Heart right ventricle (tissue), 16 donors: ENCODE results near the gene KIAA0753. TPM values are rescaled to one million over a fixed set of nuclear protein-coding genes. Genes with fewer than 3 reads are reported as not detected.

Source experiments
- ATAC-seq, 8 donors: fragments of 200-7000 bp; cut with Tn5 transposase; one replicate each; pipeline ENCODE4 v1.9.1; 2020; ENCODE audit warnings: mild to moderate bottlenecking in 8 of 8, moderate library complexity in 8 of 8, moderate number of reproducible peaks in 1 of 8
- DNase-seq, 2 donors: peaks; one replicate each; pipeline ENCODE4 v3.0.0-alpha.2; 2020
- H3K27ac ChIP-seq, 10 donors: fragments of 200-600 bp; sonication (generic) in 2 of 10; one replicate each; pipeline versions ENCODE4 v1.5.0 to v1.8.0; 2020 to 2022; ENCODE audit warnings: mild to moderate bottlenecking in 3 of 10
- H3K27me3 ChIP-seq, 7 donors: fragments of 200-600 bp; one replicate each; pipeline ENCODE4 v1.8.0; 2021 to 2022; ENCODE audit warnings: mild to moderate bottlenecking in 2 of 7
- H3K36me3 ChIP-seq, 9 donors: fragments of 200-600 bp; sonication (generic) in 1 of 9; one replicate each; pipeline versions ENCODE4 v1.5.0 to v1.8.0; 2020 to 2022; ENCODE audit warnings: mild to moderate bottlenecking in 2 of 9
- H3K4me1 ChIP-seq, 9 donors: fragments of 200-600 bp; sonication (generic) in 1 of 9; one replicate each; pipeline versions ENCODE4 v1.5.0 to v1.8.0; 2020 to 2022; ENCODE audit warnings: mild to moderate bottlenecking in 4 of 9
- H3K4me3 ChIP-seq, 10 donors: fragments of 200-600 bp; sonication (generic) in 2 of 10; one replicate each; pipeline versions ENCODE4 v1.5.0 to v1.8.0; 2020 to 2022; ENCODE audit warnings: mild to moderate bottlenecking in 7 of 10, moderate library complexity in 2 of 10
- H3K9me3 ChIP-seq, 11 donors: fragments of 200-600 bp in 10 of 11; sonication (generic) in 2 of 11; one replicate each; pipeline versions ENCODE4 v1.5.0 to v1.8.0; 2013 to 2022; ENCODE audit warnings: mild to moderate bottlenecking in 2 of 11, control low read depth in 1 of 11, moderate library complexity in 1 of 11
- WGBS, 2 donors: extraction: QIAGEN DNeasy Blood & Tissue Kit; methylation state at CpG; one replicate each; pipeline ENCODE4 v1.1.7; 2013; ENCODE audit warnings: inconsistent platforms in 1 of 2; 5-methylcytosine and 5-hydroxymethylcytosine counted together
- intact Hi-C, 10 donors: fragments of 100-400 bp; cut with DNase I; formaldehyde crosslinking; loops; one replicate each; pipeline versions ENCODE4 v1.11.1 to v1.14.2; 2022
- polyA plus RNA-seq, 2 donors: library from polyadenylated mRNA; stranded (reverse); fragments of 200-250 nt; gene quantifications; one replicate each; pipeline ENCODE4 v1.2.3, GENCODE V29; 2013
- total RNA-seq, 10 donors: library from RNA; stranded (reverse); fragmentation: NEBNext Ultra II Directional in 3 of 10; extraction: Animal tissue kit (Norgen Biotek cat#: 25700) in 3 of 10; gene quantifications; one replicate each; pipeline versions ENCODE4 v1.2.1 to v1.2.4, GENCODE V29; 2021 to 2023
- TF ChIP-seq, protein P1 (sequence below), 9 donors: fragments of 200-600 bp; sonication (generic) in 2 of 9; IDR thresholded peaks; one replicate each; pipeline versions ENCODE4 v1.5.0 to v1.8.0; 2021 to 2022; ENCODE audit warnings: antibody characterized with exemption in 9 of 9, mild to moderate bottlenecking in 5 of 9, moderate library complexity in 1 of 9
- donor health status: Arrhythmogenic right ventricular cardiomyopathy.
- donor health status: ischemic (EF 13 %, LVEDD 7.1; RV severe dilation, severe dysfunction).
- donor health status: healthy with polysubstance abuse.
- donor health status: DM: no; HTN: yes; CAD: no.
- donor health status: DM: no; HTN: no; CAD: no.
- donor health status: ischemic (EF 25% LVEDD 6.9; RV normal size, moderate dysfunction).
- donor health status: ischemic (EF 25% LVEDD 5.7; RV mildly dilated, moderate dysfunction).
- donor health status: healthy.
- donor health status: DM: yes; HTN: yes; CAD: no.
- donor health status: Ischemic cardiomyopathy.
- donor health status: ischemic (EF 35%, LVEDD 5.7; RV mildly dilated, moderate dysfunction).
- donor health status: nonischemic (EF 11% LVEDD 7.7; RV severe dilation, severe dysfunction).
- donor health status: DM: yes; HTN: yes; CAD: no.
- donor health status: PGD.
- donor health status: ischemic (EF 29% LVEDD 5.4; RV normal size, mild dysfunction).
- donor health status: nonischemic (EF 23%, LVEDD 6.1; RV moderate dilation, normal function).

The KIAA0753 gene
- total and polyA plus RNA-seq, 12 donors = 2.4 to 9.9 (median 5.5) TPM

DNA sequence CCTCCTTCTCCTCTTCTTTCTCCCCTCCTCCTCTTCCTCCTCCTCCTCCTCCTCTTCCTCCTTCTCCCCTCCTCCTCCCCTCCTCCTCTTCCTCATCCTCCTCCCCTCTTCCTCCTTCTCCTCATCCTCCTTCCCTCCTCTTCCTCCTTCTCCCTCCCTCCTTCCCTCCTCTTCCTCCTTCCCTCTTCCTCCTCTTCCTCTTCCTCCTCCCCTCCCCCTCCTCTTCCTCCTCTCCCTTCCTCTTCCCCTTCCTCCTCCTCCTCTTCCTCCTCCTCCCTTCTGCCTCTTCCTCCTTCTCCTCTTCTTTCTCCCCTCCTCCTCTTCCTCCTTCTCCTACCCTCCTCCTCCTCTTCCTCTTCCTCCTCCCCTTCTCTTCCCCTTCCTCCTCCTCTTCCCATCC, 79.1 kb downstream of the KIAA0753 start:
- Histone ChIP-seq H3K27ac (no peak overlapping the region), H3K36me3 (no peaks in the 10 kb centered on the region), H3K4me1 (peaks cover 0 to 9% (median 0%) of the 10 kb centered on the region in 9 donors), H3K9me3 (no peaks in the 10 kb centered on the region), H3K27me3 (peaks cover 0 to 16% (median 0%) of the 10 kb centered on the region in 7 donors), H3K4me3 (no peak overlapping the region)
- intact Hi-C loops = no loop called here
- ATAC-seq (no peak), DNase-seq (no peak)
- TF ChIP-seq, protein P1, sequence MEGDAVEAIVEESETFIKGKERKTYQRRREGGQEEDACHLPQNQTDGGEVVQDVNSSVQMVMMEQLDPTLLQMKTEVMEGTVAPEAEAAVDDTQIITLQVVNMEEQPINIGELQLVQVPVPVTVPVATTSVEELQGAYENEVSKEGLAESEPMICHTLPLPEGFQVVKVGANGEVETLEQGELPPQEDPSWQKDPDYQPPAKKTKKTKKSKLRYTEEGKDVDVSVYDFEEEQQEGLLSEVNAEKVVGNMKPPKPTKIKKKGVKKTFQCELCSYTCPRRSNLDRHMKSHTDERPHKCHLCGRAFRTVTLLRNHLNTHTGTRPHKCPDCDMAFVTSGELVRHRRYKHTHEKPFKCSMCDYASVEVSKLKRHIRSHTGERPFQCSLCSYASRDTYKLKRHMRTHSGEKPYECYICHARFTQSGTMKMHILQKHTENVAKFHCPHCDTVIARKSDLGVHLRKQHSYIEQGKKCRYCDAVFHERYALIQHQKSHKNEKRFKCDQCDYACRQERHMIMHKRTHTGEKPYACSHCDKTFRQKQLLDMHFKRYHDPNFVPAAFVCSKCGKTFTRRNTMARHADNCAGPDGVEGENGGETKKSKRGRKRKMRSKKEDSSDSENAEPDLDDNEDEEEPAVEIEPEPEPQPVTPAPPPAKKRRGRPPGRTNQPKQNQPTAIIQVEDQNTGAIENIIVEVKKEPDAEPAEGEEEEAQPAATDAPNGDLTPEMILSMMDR (IDR thresholded peaks at IDR 0.05) = no peak

DNA sequence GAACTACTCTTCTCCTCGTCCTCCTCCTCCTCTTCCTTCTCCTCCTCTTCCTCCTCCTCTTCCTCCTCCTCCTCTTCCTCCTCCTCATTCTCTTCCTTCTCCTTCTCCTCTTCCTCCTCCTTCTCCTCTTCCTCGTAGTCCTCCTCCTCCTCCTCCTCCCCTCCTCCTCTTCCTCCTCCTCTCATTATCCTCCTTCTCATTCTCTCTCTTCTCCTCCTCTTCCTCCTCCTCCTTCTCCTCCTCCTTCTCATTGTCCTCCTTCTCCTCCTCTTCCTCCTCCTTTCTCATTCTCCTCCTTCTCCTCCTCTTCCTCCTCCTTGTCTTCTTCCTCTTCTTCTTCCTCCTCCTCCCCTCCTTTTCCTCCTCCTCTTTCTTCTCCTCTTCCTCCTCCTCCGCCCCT, 80.0 kb downstream of the KIAA0753 start:
- DNase-seq (no peak), ATAC-seq (no peak)
- Histone ChIP-seq H3K9me3 (no peaks in the 10 kb centered on the region), H3K27ac (no peak overlapping the region), H3K27me3 (peaks cover 6 to 23% (median 7%) of the 10 kb centered on the region in 7 donors), H3K4me1 (peaks cover 4 to 15% (median 7%) of the 10 kb centered on the region in 9 donors), H3K36me3 (no peaks in the 10 kb centered on the region), H3K4me3 (no peak overlapping the region)
- TF ChIP-seq, protein P1 (IDR thresholded peaks at IDR 0.05) = no peak
- intact Hi-C loops = no loop called here
- WGBS, 2 donors = 80 to 89% methylated on average over 3 of the region's 3 CpGs

DNA sequence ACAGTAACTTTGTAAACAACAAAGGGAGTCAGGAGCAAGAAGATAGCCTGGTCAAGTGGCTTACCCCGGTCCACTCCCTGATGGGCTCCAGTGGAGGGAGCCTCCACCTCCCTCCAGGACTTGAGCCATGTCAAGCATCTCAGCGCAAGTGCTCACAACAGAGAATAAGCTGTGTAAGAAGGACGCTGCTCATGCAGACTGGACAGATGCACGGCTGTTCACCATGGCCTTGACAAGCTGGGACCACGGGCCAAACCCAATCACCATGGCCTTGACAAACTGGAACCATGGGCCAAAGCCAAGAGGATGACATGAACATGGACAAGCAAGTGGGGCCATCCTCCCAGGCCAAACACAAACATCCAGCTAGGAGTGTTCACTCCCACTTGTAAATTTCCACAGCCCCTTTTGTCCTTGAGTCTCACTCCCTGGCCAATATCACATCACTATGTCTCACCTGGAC, 80.7 kb downstream of the KIAA0753 start:
- Histone ChIP-seq H3K4me3 (no peak overlapping the region), H3K4me1 (peaks cover 7 to 22% (median 13%) of the 10 kb centered on the region in 9 donors), H3K27ac (no peak overlapping the region), H3K27me3 (peaks cover 12 to 30% (median 14%) of the 10 kb centered on the region in 7 donors), H3K9me3 (no peaks in the 10 kb centered on the region), H3K36me3 (no peaks in the 10 kb centered on the region)
- DNase-seq (no peak), ATAC-seq (no peak)
- TF ChIP-seq, protein P1 (IDR thresholded peaks at IDR 0.05) = no peak
- intact Hi-C loops = loop anchor here in 2 of 10 donors (5.0 to 10.0 kb wide), 2 partner anchors 65 to 87 kb away; no protein-coding TSS in a partner anchor
- WGBS, 2 donors = 94 to 99% methylated on average over 5 of the region's 5 CpGs

DNA sequence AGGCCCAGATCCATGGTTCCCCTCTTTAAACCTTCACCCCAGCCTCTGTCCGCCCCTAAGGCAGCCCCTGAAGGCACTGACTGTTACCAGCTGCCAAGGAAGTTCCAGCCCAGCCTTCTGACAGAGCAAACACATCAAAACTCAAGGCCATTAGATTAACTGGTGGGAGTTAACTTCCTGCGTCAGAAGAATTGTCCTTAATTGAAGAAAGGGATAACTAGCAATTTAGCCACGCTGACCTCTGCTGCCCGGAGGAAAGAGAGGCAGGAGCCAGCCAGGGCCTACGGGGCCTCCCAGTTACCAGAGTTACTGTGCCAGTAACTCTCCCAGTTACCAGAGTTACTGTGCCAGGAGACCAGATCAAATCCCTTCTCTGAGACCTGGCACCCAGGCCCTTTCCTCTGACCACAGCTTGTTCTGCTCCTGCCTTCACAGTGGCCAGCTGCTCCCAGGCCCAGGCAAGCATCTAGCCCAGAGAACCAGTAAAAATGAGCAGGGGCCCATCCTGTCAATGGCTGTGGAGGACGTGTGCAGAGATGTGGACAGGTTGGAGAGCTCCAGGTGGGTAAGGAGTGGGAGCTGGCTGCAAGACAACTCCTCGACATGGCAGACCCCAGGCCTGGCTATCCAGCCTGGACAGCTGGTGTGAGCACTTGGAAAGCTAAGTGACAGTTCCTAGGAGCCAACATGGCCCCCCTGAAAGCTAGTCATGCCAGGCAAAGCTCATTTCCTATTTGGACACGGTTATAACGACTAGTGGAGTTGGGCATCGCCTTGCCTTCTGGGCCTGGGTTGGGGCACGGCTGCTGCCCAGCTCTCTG, 81.4 kb downstream of the KIAA0753 start:
- H3K27ac ChIP-seq = no peak overlapping the region
- H3K36me3 ChIP-seq = no peaks in the 10 kb centered on the region
- H3K9me3 ChIP-seq = no peaks in the 10 kb centered on the region
- ATAC-seq (peak in 4 of 8 donors; percentile 11 to 31 (median 22)), DNase-seq (no peak)
- WGBS, 2 donors = 68 to 73% methylated on average over 11 of the region's 11 CpGs
- no peak overlapping the region for H3K4me3 ChIP-seq
- H3K4me1 ChIP-seq = peaks cover 7 to 23% (median 13%) of the 10 kb centered on the region in 9 donors
- intact Hi-C loops = loop anchor here in 2 of 10 donors (5.0 to 10.0 kb wide), 2 partner anchors 64 to 87 kb away; no protein-coding TSS in a partner anchor
- TF ChIP-seq, protein P1 (IDR thresholded peaks at IDR 0.05) = no peak
- H3K27me3 ChIP-seq = peaks cover 12 to 36% (median 20%) of the 10 kb centered on the region in 7 donors
